Keratinocyte (primary cell): ENCODE data around the gene RPN1. TPM values are rescaled to one million over a fixed set of nuclear protein-coding genes. Genes with fewer than 3 reads are reported as not detected.

ENCODE experiments used
- DNase-seq: peaks from one replicate; pipeline ENCODE4 v3.0.0-alpha.2; 2011; ENCODE audit warnings: low read depth, missing footprints, low spot score
- FAIRE-seq: peaks from 2 replicates; lab custom pipeline; 2011; peaks lifted over from hg19 to GRCh38; lab: Jason Lieb, UNC
- H2AFZ ChIP-seq: 2 replicates; pipeline ENCODE4 v1.6.0; 2012; ENCODE audit warnings: low read length, control low read depth, inconsistent platforms; ENCODE audit not compliant: control insufficient read depth
- H3K27ac ChIP-seq: 2 replicates; pipeline ENCODE4 v1.5.1; 2011; ENCODE audit warnings: low read length; ENCODE audit not compliant: control insufficient read depth, insufficient read depth
- H3K27me3 ChIP-seq: 3 replicates; pipeline ENCODE4 v1.6.0; 2011; ENCODE audit warnings: low read length; ENCODE audit not compliant: control insufficient read depth, insufficient read depth; ENCODE audit errors: extremely low read depth
- H3K36me3 ChIP-seq, 2 experiments: 2 replicates in 1 of 2; 3 replicates in 1 of 2; pipeline ENCODE4 v1.5.1; 2011; ENCODE audit warnings: low read length in 2 of 2, mild to moderate bottlenecking in 1 of 2; ENCODE audit not compliant: control insufficient read depth in 2 of 2, insufficient read depth in 2 of 2; ENCODE audit errors: extremely low read depth in 1 of 2
- H3K4me1 ChIP-seq: 3 replicates; pipeline ENCODE4 v1.5.1; 2011; ENCODE audit warnings: low read length; ENCODE audit not compliant: control insufficient read depth, insufficient read depth; ENCODE audit errors: extremely low read depth
- H3K4me2 ChIP-seq: 3 replicates; pipeline ENCODE4 v1.6.0; 2011; ENCODE audit warnings: low read depth, low read length; ENCODE audit not compliant: control insufficient read depth, insufficient read depth; ENCODE audit errors: extremely low read depth
- H3K4me3 ChIP-seq, 3 experiments: fragments of 200-600 bp in 1 of 3; sonication (generic) in 1 of 3; 2 replicates in 2 of 3; 3 replicates in 1 of 3; pipeline ENCODE4 v1.5.1; 2011 to 2016; ENCODE audit warnings: low read length in 3 of 3, mild to moderate bottlenecking in 3 of 3, control low read depth in 2 of 3, inconsistent platforms in 1 of 3, low read depth in 1 of 3, mixed read lengths in 1 of 3, mixed run types in 1 of 3, moderate library complexity in 1 of 3; ENCODE audit not compliant: control insufficient read depth in 2 of 3, insufficient read depth in 2 of 3; ENCODE audit errors: extremely low read depth in 1 of 3
- H3K79me2 ChIP-seq: 2 replicates; pipeline ENCODE4 v1.6.0; 2012; ENCODE audit warnings: low read length; ENCODE audit not compliant: control insufficient read depth, insufficient read depth
- H3K9ac ChIP-seq: 3 replicates; pipeline ENCODE4 v1.6.0; 2011; ENCODE audit warnings: low read length; ENCODE audit not compliant: control insufficient read depth, insufficient read depth; ENCODE audit errors: extremely low read depth
- H3K9me1 ChIP-seq: 3 replicates; pipeline ENCODE4 v1.6.0; 2011; ENCODE audit warnings: low read length; ENCODE audit not compliant: control insufficient read depth, insufficient read depth; ENCODE audit errors: extremely low read depth
- H3K9me3 ChIP-seq: 2 replicates; pipeline ENCODE4 v1.5.1; 2012; ENCODE audit warnings: low read depth, low read length; ENCODE audit not compliant: control insufficient read depth
- H4K20me1 ChIP-seq: 3 replicates; pipeline ENCODE4 v1.6.0; 2011; ENCODE audit warnings: low read length; ENCODE audit not compliant: control insufficient read depth, insufficient read depth; ENCODE audit errors: extremely low read depth
- EZH2 ChIP-seq: IDR thresholded peaks from one replicate; pipeline ENCODE4 v1.6.1; 2012; ENCODE audit warnings: inconsistent platforms, mild to moderate bottlenecking, low read length, moderate library complexity
- dilution Hi-C: fragments of 300-500 bp; cut with MboI; formaldehyde crosslinking; loops from one replicate; pipeline ENCODE4 v1.7.0; 2020; ENCODE audit warnings: low sequenced_read_pairs; ENCODE audit not compliant: extremely low pct_ligation_motif_present
- polyA plus RNA-seq, 5 experiments: library from polyadenylated mRNA; depleted of rRNA in 3 of 5; stranded (reverse) in 3 of 5; stranded (forward) in 1 of 5; unstranded in 1 of 5; fragments of >200 nt; gene quantifications; 1 replicate in 1 of 5; 2 replicates in 3 of 5; 3 replicates in 1 of 5; pipeline versions ENCODE4 v1.2.1 to v1.2.3, GENCODE V29; 2011 to 2012; ENCODE audit warnings: missing spikeins in 2 of 5, low read depth in 1 of 5, low replicate concordance in 1 of 5
- TF ChIP-seq, protein P1 (sequence below), 3 experiments: IDR thresholded peaks in 1 of 3; conservative IDR thresholded peaks in 1 of 3; optimal IDR thresholded peaks in 1 of 3; 2 replicates in 2 of 3; 3 replicates in 1 of 3; pipeline versions ENCODE3 to v1.5.1; 2011; ENCODE audit warnings: low read length in 3 of 3, mild to moderate bottlenecking in 3 of 3, moderate library complexity in 2 of 3, control low read depth in 1 of 3, inconsistent platforms in 1 of 3; ENCODE audit not compliant: insufficient read depth in 2 of 3; ENCODE audit errors: extremely low read depth in 1 of 3

The RPN1 gene
- polyA plus RNA-seq, 1 donor (not counting 4 experiments of a cell fraction or from before 2014, with no cell fraction given) = 350 TPM

DNA sequence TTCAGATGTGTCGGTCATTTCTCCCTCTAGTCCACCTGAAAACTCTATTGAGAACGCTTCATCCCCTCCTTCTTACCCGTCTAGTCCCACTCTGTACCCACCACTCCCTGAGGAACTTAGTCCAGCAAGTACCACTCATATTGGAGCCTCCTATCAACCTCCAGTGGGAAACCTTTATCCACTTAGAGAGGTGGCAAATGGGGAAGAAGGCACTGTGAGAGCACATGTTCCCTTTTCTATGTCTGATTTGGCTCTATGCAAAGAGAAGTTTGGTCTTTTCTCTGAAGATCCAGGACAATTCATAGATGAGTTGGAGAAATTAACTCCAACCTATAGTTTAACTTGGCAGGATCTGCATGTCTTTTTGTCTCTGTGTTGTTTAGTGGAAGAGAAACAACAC is 17.0 kb upstream of the RPN1 start:
- no peak for FAIRE-seq
- H4K20me1 ChIP-seq = no peaks in the 10 kb centered on the region
- H3K27ac ChIP-seq = no peak overlapping the region
- H3K4me1 ChIP-seq = no peaks in the 10 kb centered on the region
- no peaks in the 10 kb centered on the region for H3K79me2 ChIP-seq
- no peak for DNase-seq
- TF ChIP-seq, protein P1, sequence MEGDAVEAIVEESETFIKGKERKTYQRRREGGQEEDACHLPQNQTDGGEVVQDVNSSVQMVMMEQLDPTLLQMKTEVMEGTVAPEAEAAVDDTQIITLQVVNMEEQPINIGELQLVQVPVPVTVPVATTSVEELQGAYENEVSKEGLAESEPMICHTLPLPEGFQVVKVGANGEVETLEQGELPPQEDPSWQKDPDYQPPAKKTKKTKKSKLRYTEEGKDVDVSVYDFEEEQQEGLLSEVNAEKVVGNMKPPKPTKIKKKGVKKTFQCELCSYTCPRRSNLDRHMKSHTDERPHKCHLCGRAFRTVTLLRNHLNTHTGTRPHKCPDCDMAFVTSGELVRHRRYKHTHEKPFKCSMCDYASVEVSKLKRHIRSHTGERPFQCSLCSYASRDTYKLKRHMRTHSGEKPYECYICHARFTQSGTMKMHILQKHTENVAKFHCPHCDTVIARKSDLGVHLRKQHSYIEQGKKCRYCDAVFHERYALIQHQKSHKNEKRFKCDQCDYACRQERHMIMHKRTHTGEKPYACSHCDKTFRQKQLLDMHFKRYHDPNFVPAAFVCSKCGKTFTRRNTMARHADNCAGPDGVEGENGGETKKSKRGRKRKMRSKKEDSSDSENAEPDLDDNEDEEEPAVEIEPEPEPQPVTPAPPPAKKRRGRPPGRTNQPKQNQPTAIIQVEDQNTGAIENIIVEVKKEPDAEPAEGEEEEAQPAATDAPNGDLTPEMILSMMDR (optimal IDR thresholded peaks at IDR 0.05 in 1 of 3, IDR thresholded peaks at IDR 0.05 in 1 of 3, conservative IDR thresholded peaks at IDR 0.05 in 1 of 3; ENCODE audit: extremely low read depth in 1 of 3, insufficient read depth in 2 of 3, low read length in 3 of 3) = no peak
- no peak for TF ChIP-seq EZH2
- H3K4me3 ChIP-seq = no peak overlapping the region
- H2AFZ ChIP-seq = no peak overlapping the region
- H3K9ac ChIP-seq = no peak overlapping the region
- H3K36me3 ChIP-seq = no peaks in the 10 kb centered on the region
- no peaks in the 10 kb centered on the region for H3K9me3 ChIP-seq
- H3K27me3 ChIP-seq = no peaks in the 10 kb centered on the region
- no peak overlapping the region for H3K4me2 ChIP-seq
- dilution Hi-C loops = no loop called here
- H3K9me1 ChIP-seq = no peaks in the 10 kb centered on the region

DNA sequence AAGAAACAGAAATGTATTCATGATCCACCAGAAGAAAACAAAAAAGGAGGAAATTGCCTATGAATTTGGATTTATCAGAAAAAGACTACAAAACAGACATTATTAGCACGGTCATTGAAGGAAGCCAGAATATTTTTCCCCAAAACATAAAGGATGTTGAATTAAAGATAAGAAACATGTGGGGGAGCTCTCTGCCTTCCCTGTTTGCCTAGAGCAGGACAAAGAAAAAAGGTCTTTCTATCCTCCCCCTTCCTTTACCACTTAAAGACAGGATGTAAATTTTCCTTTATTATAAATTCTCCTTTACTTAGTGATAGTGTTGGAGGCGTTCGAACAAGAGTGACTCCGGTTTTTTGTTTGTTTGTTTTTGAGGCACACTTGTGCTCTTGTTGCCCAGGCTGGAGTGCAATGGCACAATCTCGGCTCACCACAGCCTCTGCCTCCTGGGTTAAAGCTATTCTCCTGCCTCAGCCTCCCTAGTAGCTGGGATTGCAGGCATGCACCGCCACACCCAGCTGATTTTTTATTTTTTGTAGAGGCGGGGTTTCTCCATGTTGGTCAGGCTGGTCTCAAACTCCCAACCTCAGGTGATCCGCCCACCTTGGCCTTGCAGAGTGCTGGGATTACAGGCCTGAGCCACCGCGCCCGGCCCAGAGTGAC is 14.9 kb upstream of the RPN1 start:
- FAIRE-seq = no peak
- DNase-seq = no peak
- dilution Hi-C loops = no loop called here

More for the DNA sequence above, 14.9 kb upstream of the RPN1 start:
- no peak overlapping the region for H3K9ac ChIP-seq
- no peaks in the 10 kb centered on the region for H3K27me3 ChIP-seq
- no peaks in the 10 kb centered on the region for H4K20me1 ChIP-seq
- no peaks in the 10 kb centered on the region for H3K4me1 ChIP-seq
- no peaks in the 10 kb centered on the region for H3K9me1 ChIP-seq
- H3K36me3 ChIP-seq = no peaks in the 10 kb centered on the region
- no peak overlapping the region for H3K27ac ChIP-seq
- H2AFZ ChIP-seq = no peak overlapping the region
- H3K4me2 ChIP-seq = no peak overlapping the region
- H3K4me3 ChIP-seq = no peak overlapping the region
- no peaks in the 10 kb centered on the region for H3K79me2 ChIP-seq
- no peaks in the 10 kb centered on the region for H3K9me3 ChIP-seq
- TF ChIP-seq EZH2 = no peak
- TF ChIP-seq, protein P1 (optimal IDR thresholded peaks at IDR 0.05 in 1 of 3, IDR thresholded peaks at IDR 0.05 in 1 of 3, conservative IDR thresholded peaks at IDR 0.05 in 1 of 3; ENCODE audit: extremely low read depth in 1 of 3, insufficient read depth in 2 of 3, low read length in 3 of 3) = no peak
